IPS DF 6.9 (cell line): ENCODE measurements around the gene RPL41.

Experiments used
- DNase-seq: peaks from one replicate; pipeline ENCODE4 v3.0.0-alpha.2; 2013; ENCODE audit warnings: low read depth, low spot score
- H3K27ac ChIP-seq: one replicate; pipeline ENCODE4 v1.5.1; 2013; ENCODE audit warnings: low read length, control low read depth
- H3K27me3 ChIP-seq: 2 replicates; pipeline ENCODE4 v1.6.1; 2013; ENCODE audit warnings: mild to moderate bottlenecking, low read length; ENCODE audit not compliant: control insufficient read depth, insufficient read depth
- H3K36me3 ChIP-seq: 2 replicates; pipeline ENCODE4 v1.6.1; 2013; ENCODE audit warnings: low read length; ENCODE audit not compliant: control insufficient read depth, insufficient read depth
- H3K4me1 ChIP-seq: 2 replicates; pipeline ENCODE4 v1.6.1; 2013; ENCODE audit warnings: low read length; ENCODE audit not compliant: control insufficient read depth, insufficient read depth
- H3K4me3 ChIP-seq: 2 replicates; pipeline ENCODE4 v1.5.1; 2013; ENCODE audit warnings: mild to moderate bottlenecking, low read length
- H3K9me3 ChIP-seq: 2 replicates; pipeline ENCODE4 v1.6.1; 2013; ENCODE audit warnings: low read length, inconsistent platforms; ENCODE audit not compliant: control insufficient read depth, insufficient read depth
- WGBS: extraction: QIAGEN DNeasy Blood & Tissue Kit; methylation state at CpG from one replicate; pipeline ENCODE4 v1.1.7; 2013; ENCODE audit warnings: mixed read lengths, missing lambda C conversion rate; ENCODE audit not compliant: insufficient read length, insufficient coverage; 5-methylcytosine and 5-hydroxymethylcytosine counted together

Gene RPL41

GRCh38 chr12:56117778-56118687 is 1.6 kb downstream of the RPL41 start, which contains the start of gene ZC3H10:
ZC3H10 (plus strand) TSS chr12:56118266; CDS start chr12:56120563, 2,297 bp downstream.
- no peak within 1 kb of the TSS for H3K27ac ChIP-seq
- peak within 1 kb of the TSS; percentile 90; the same call in 1 of the 2 replicates for H3K4me3 ChIP-seq
- H3K9me3 ChIP-seq: no peaks in the 10 kb centered on the region
- peak; percentile 100 for DNase-seq
- H3K27me3 ChIP-seq: no peaks in the 10 kb centered on the region
- peaks cover 2% of the 10 kb centered on the region; the same call in 1 of the 2 replicates for H3K4me1 ChIP-seq
- H3K36me3 ChIP-seq: peaks cover 5% of the 10 kb centered on the region; the same call in 1 of the 2 replicates
- WGBS: no CpG with 5 or more reads among the region's 61 CpGs

- Histone ChIP-seq H3K9me3 (no peaks in the 10 kb centered on the region), H3K27me3 (no peaks in the 10 kb centered on the region), H3K27ac (no peak overlapping the region), H3K4me1 (peaks cover 2% of the 10 kb centered on the region; the same call in 1 of the 2 replicates), H3K36me3 (peaks cover 5% of the 10 kb centered on the region; the same call in 1 of the 2 replicates), H3K4me3 (peak overlapping the region; percentile 74; the same call in 1 of the 2 replicates)
- no peak for DNase-seq
- WGBS: no CpG with 5 or more reads among the region's 13 CpGs
Measured at GRCh38 chr12:56118688-56119357, 2.4 kb downstream of the RPL41 start.

DNA sequence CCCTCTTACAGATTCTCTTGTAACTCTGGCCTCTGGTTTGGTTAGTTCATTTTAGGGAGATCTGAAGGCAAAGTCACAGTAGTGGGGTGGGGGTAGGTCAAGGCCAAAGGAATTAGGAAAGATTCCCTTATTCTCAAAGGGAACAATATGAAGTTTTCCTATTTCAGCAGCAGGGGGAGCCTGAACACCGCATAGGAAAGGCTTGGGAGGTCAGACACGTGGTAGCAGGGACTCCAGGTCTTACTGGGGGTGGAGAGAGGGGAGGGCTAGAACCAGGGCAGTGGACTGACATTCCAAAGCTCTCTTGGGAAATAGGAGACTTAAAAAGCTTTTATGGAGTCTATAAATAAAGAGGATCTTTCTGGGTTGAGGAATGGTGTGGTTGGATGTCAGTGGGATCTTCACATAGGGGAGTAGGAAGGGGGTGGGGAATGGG is 2.9 kb downstream of the RPL41 start:
- peak; percentile 73 for DNase-seq
- H3K36me3 ChIP-seq: peaks cover 5% of the 10 kb centered on the region; the same call in 1 of the 2 replicates
- H3K27me3 ChIP-seq: no peaks in the 10 kb centered on the region
- H3K9me3 ChIP-seq: no peaks in the 10 kb centered on the region
- no peak overlapping the region for H3K27ac ChIP-seq
- H3K4me3 ChIP-seq: no peak overlapping the region
- H3K4me1 ChIP-seq: peaks cover 2% of the 10 kb centered on the region; the same call in 1 of the 2 replicates
- no CpG with 5 or more reads among the region's 2 CpGs for WGBS

GRCh38 chr12:56120158-56120846 is 3.9 kb downstream of the RPL41 start:
- Histone ChIP-seq H3K4me3 (no peak overlapping the region), H3K9me3 (no peaks in the 10 kb centered on the region), H3K27ac (no peak overlapping the region), H3K27me3 (no peaks in the 10 kb centered on the region), H3K4me1 (peaks cover 2% of the 10 kb centered on the region; the same call in 1 of the 2 replicates), H3K36me3 (peaks cover 5% of the 10 kb centered on the region; the same call in 1 of the 2 replicates)
- no CpG with 5 or more reads among the region's 17 CpGs for WGBS
- no peak for DNase-seq

- H3K4me1 ChIP-seq: peaks cover 2% of the 10 kb centered on the region; the same call in 1 of the 2 replicates
- no peaks in the 10 kb centered on the region for H3K27me3 ChIP-seq
- H3K9me3 ChIP-seq: no peaks in the 10 kb centered on the region
- WGBS: no CpG with 5 or more reads among the region's 11 CpGs
- peaks cover 5% of the 10 kb centered on the region; the same call in 1 of the 2 replicates for H3K36me3 ChIP-seq
- H3K4me3 ChIP-seq: no peak overlapping the region
- DNase-seq: no peak
- no peak overlapping the region for H3K27ac ChIP-seq
Measured at GRCh38 chr12:56121204-56121870, 4.9 kb downstream of the RPL41 start.

GRCh38 chr12:56122637-56123036 is 6.2 kb downstream of the RPL41 start:
- Histone ChIP-seq H3K27me3 (no peaks in the 10 kb centered on the region), H3K4me1 (peaks cover 2% of the 10 kb centered on the region; the same call in 1 of the 2 replicates), H3K36me3 (peaks cover 5% of the 10 kb centered on the region; the same call in 1 of the 2 replicates), H3K27ac (no peak overlapping the region), H3K4me3 (no peak overlapping the region), H3K9me3 (no peaks in the 10 kb centered on the region)
- DNase-seq: no peak
- no CpG with 5 or more reads among the region's 2 CpGs for WGBS

GRCh38 chr12:56124133-56124532 is 7.7 kb downstream of the RPL41 start:
- H3K27me3 ChIP-seq: no peaks in the 10 kb centered on the region
- H3K9me3 ChIP-seq: no peaks in the 10 kb centered on the region
- H3K27ac ChIP-seq: no peak overlapping the region
- H3K4me3 ChIP-seq: no peak overlapping the region
- no peak for DNase-seq
- no peaks in the 10 kb centered on the region; the same call in 1 of the 2 replicates for H3K4me1 ChIP-seq
- WGBS: no CpG with 5 or more reads among the region's 4 CpGs
- H3K36me3 ChIP-seq: 0 out of 2 replicates have a peak, but pooled peaks cover 3% of the 10 kb centered on the region

DNA sequence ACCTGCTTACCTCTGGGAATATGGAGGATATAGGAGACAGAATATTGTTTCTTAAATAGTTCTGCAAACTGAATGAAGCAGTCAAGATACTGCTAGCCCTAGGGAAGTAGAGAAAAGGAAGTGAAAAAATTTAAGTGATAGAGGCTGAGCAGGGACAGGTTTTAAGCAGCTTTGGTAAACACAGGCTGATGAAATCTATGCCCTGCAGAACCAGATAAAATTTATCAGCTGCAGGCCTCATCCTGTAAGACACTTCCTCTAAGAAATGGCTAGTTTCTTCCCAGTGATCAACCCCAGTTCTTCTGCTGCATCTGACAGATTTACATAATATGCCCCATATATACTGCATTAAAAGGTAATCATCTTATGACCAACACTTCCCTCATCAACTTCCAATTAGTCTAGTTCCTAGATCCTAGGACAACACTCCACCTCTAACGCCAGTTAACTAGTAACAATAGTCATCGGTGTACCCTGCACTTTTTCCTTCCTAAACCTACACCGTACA is 10.4 kb downstream of the RPL41 start:
- Histone ChIP-seq H3K4me3 (no peak overlapping the region), H3K4me1 (no peaks in the 10 kb centered on the region; the same call in 1 of the 2 replicates), H3K27ac (no peak overlapping the region), H3K27me3 (no peaks in the 10 kb centered on the region), H3K9me3 (no peaks in the 10 kb centered on the region), H3K36me3 (peaks cover 14% of the 10 kb centered on the region)
- no peak for DNase-seq
- WGBS: no CpG with 5 or more reads among the region's 3 CpGs

DNA sequence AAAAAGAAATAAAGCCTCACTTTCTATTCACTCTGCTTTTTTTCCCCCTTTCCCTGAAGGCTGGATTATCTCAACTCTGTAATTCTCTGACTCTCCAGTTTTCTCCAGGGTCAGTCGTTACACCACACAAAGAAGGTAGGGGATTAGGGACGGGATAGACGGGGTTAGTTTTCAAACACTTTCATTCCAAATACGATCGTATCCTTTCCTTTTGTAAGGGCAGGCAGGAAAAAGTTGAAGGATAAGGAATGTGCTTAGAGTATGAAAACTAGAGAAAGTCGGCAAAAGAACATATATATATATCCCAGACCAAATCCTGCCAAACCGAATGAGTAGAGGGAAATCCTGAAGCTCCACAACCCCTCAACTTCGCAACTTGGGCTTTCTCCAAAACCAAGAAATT is 11.1 kb downstream of the RPL41 start:
- H3K4me3 ChIP-seq: peak overlapping the region; percentile 13; the same call in 1 of the 2 replicates
- H3K27me3 ChIP-seq: no peaks in the 10 kb centered on the region
- H3K4me1 ChIP-seq: no peaks in the 10 kb centered on the region; the same call in 1 of the 2 replicates
- DNase-seq: no peak
- WGBS: no CpG with 5 or more reads among the region's 8 CpGs
- peaks cover 21% of the 10 kb centered on the region for H3K36me3 ChIP-seq
- no peak overlapping the region for H3K27ac ChIP-seq
- no peaks in the 10 kb centered on the region for H3K9me3 ChIP-seq
